HepG2 (cell line): Measurements from ENCODE around the gene TMUB1. TPM values are rescaled to one million over a fixed set of nuclear protein-coding genes. Genes with fewer than 3 reads are reported as not detected.

Experiments used
- ARID5B ChIP-seq: IDR thresholded peaks from 2 replicates; pipeline ENCODE4 v1.4.0; 2020; ENCODE audit warnings: mild to moderate bottlenecking, missing genetic modification reagents
- CBX2 ChIP-seq, 2 experiments: fragments of 200-600 bp in 1 of 2; sonication (generic); formaldehyde crosslinking in 1 of 2; IDR thresholded peaks; 2 replicates each; pipeline versions ENCODE4 v1.7.0 to v1.8.1; 2018 to 2022; ENCODE audit warnings: low read depth in 2 of 2, low read length in 1 of 2, mild to moderate bottlenecking in 1 of 2, missing genetic modification reagents in 1 of 2
- DPF2 ChIP-seq: sonication (generic); formaldehyde crosslinking; IDR thresholded peaks from 2 replicates; pipeline ENCODE4 v1.4.0; 2020; ENCODE audit warnings: mild to moderate bottlenecking, low read depth, missing genetic modification reagents, borderline replicate concordance
- FOXK1 ChIP-seq: sonication (generic); formaldehyde crosslinking; IDR thresholded peaks from 2 replicates; pipeline ENCODE4 v1.4.0; 2020; ENCODE audit warnings: low read depth, missing genetic modification reagents, borderline replicate concordance
- GZF1 ChIP-seq: sonication (generic); formaldehyde crosslinking; IDR thresholded peaks from 2 replicates; pipeline ENCODE4 v1.5.1; 2020; ENCODE audit warnings: mild to moderate bottlenecking, missing genetic modification reagents
- HOXA9 ChIP-seq: sonication (generic); formaldehyde crosslinking; IDR thresholded peaks from 2 replicates; pipeline ENCODE4 v1.8.1; 2022; ENCODE audit warnings: missing genetic modification reagents, mild to moderate bottlenecking, moderate library complexity, borderline replicate concordance
- IKZF1 ChIP-seq: fragments of 450-650 bp; IDR thresholded peaks from 2 replicates; pipeline ENCODE4 v1.7.1; 2016
- IKZF4 ChIP-seq: sonication (generic); formaldehyde crosslinking; IDR thresholded peaks from 2 replicates; pipeline ENCODE4 v1.5.1; 2020; ENCODE audit warnings: borderline replicate concordance, mild to moderate bottlenecking, low read depth, missing genetic modification reagents; ENCODE audit errors: not compliant biosample characterization
- NFE2L2 ChIP-seq: fragments of 150-350 bp; IDR thresholded peaks from 2 replicates; pipeline ENCODE4 v1.6.1; 2014; ENCODE audit warnings: low read length
- RFXANK ChIP-seq: IDR thresholded peaks from 2 replicates; pipeline ENCODE4 v1.6.1; 2016
- SNAI1 ChIP-seq: sonication (generic); formaldehyde crosslinking; IDR thresholded peaks from 2 replicates; pipeline ENCODE4 v1.5.0; 2020; ENCODE audit warnings: mild to moderate bottlenecking, missing genetic modification reagents, borderline replicate concordance
- SP4 ChIP-seq: sonication (generic); formaldehyde crosslinking; IDR thresholded peaks from 2 replicates; pipeline ENCODE4 v1.8.1; 2023; ENCODE audit warnings: mild to moderate bottlenecking, missing genetic modification reagents
- THAP7 ChIP-seq: sonication (generic); formaldehyde crosslinking; IDR thresholded peaks from 2 replicates; pipeline ENCODE4 v1.8.1; 2023; ENCODE audit warnings: mild to moderate bottlenecking, missing genetic modification reagents
- ZKSCAN8 ChIP-seq: IDR thresholded peaks from 2 replicates; pipeline ENCODE4 v1.6.1; 2016; ENCODE audit warnings: borderline replicate concordance, missing genetic modification reagents, missing compliant biosample characterization
- ZNF276 ChIP-seq: sonication (generic); formaldehyde crosslinking; IDR thresholded peaks from 2 replicates; pipeline ENCODE4 v1.4.0; 2020; ENCODE audit warnings: mild to moderate bottlenecking, low read depth, missing genetic modification reagents
- ZNF383 ChIP-seq: sonication (generic); formaldehyde crosslinking; IDR thresholded peaks from 2 replicates; pipeline ENCODE4 v1.4.0; 2020; ENCODE audit warnings: missing genetic modification reagents, mild to moderate bottlenecking, borderline replicate concordance
- ZNF512B ChIP-seq: sonication (generic); formaldehyde crosslinking; IDR thresholded peaks from 2 replicates; pipeline ENCODE4 v1.5.1; 2020; ENCODE audit warnings: missing genetic modification reagents, mild to moderate bottlenecking, borderline replicate concordance
- ZNF543 ChIP-seq: sonication (generic); formaldehyde crosslinking; IDR thresholded peaks from 2 replicates; pipeline ENCODE4 v1.4.0; 2020; ENCODE audit warnings: mild to moderate bottlenecking, missing genetic modification reagents
- ZNF563 ChIP-seq: sonication (generic); formaldehyde crosslinking; IDR thresholded peaks from 2 replicates; pipeline ENCODE4 v1.8.0; 2022; ENCODE audit warnings: mild to moderate bottlenecking, moderate library complexity, missing genetic modification reagents
- ZNF678 ChIP-seq: sonication (generic); formaldehyde crosslinking; IDR thresholded peaks from 2 replicates; pipeline ENCODE4 v1.4.0; 2020; ENCODE audit warnings: mild to moderate bottlenecking, missing genetic modification reagents
- polyA plus RNA-seq, 8 experiments: library from polyadenylated mRNA; depleted of rRNA in 3 of 8; stranded (reverse) in 7 of 8; unstranded in 1 of 8; fragments of >200 nt; fragmentation: Illumina TruSeq in 4 of 8; extraction: Trizol in 4 of 8; gene quantifications; 2 replicates each; pipeline versions ENCODE4 v1.2.1 to v1.2.3, GENCODE V29; 2011 to 2016; ENCODE audit warnings: low read depth in 4 of 8, missing spikeins in 1 of 8, mixed read lengths in 1 of 8; ENCODE audit not compliant: insufficient read depth in 1 of 8
- total RNA-seq, 5 experiments: library from RNA; depleted of rRNA; stranded (reverse); fragments of >200 nt; fragmentation: Illumina TruSeq; extraction: Trizol; gene quantifications; 2 replicates each; pipeline ENCODE4 v1.2.3, GENCODE V29; 2016; ENCODE audit warnings: low read depth in 1 of 5

Gene TMUB1
- total and polyA plus RNA-seq, 2 of the 13 experiments (the other 11 are each of a cell fraction or from before 2014, with no cell fraction given) = 44.8 to 51.6 TPM

DNA sequence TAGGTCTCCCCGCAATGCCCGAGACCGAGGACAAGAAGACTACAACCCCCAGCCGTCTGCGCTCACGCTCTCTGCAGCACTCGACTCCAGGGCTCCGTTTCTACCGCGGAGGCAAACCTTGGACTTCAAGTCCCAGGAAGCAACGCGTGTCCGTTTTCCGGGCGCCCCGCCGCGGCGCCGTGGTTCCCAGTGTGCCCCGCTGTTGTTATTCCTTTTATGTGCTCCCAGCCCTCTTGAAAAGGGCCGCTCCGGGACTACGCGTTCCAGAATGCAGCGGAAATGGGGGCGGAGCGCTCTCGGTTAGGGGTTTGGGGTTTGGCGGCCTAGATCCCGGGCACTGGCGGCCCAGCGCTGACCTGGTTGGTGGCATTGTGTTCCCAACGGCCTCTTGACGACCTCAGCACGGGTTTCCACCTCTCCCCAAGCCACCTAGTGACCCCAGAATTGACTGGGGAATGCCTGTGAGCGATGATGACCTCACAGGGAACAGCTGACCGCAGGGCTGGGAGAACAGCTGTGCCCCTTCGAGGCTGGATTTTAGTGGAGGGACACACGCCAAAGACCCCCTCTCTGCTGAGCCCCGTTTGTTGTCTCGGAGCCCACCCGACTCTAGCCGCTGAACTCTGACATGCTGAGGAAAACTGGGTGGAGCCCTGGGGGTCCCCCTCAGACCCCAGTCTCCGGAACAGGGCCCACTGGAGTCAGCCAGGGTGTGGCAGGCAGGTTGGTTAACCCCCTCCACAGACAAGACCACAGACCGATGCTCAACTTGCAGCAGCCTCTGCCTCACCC lies 25.1 kb downstream of the TMUB1 start (continued):
- TF ChIP-seq HOXA9 (no peak), ZNF563 (no peak; the same call in 1 of the 2 replicates), ZNF678 (CRISPR knock-in tag) (no peak), IKZF4 (CRISPR knock-in tag) (no peak), SP4 (CRISPR knock-in tag) (peak; percentile 94), GZF1 (no peak), ZNF512B (CRISPR knock-in tag) (no peak), FOXK1 (CRISPR knock-in tag) (peak; percentile 95), THAP7 (CRISPR knock-in tag) (no peak), ZKSCAN8 (no peak; the same call in 1 of the 2 replicates), RFXANK (CRISPR knock-in tag) (no peak; the same call in 1 of the 2 replicates), ARID5B (CRISPR knock-in tag) (peak; percentile 40; the same call in 1 of the 2 replicates), ZNF383 (CRISPR knock-in tag) (no peak), CBX2 (IDR thresholded peaks at IDR 0.05; ENCODE audit: low read depth, low read length) (no peak), CBX2 (CRISPR knock-in tag; IDR thresholded peaks at IDR 0.05; ENCODE audit: low read depth) (no peak), ZNF543 (CRISPR knock-in tag) (peak; percentile 63; the same call in 1 of the 2 replicates), NFE2L2 (no peak; the same call in 1 of the 2 replicates), IKZF1 (no peak), ZNF276 (CRISPR knock-in tag) (no peak), SNAI1 (CRISPR knock-in tag) (no peak), DPF2 (CRISPR knock-in tag) (no peak)
